Astrocyte of the hippocampus (primary cell): ENCODE results near the gene EBPL.
"Not testable (repeated sequence)": the region's sequence is repeated elsewhere in the genome, so short reads cannot be mapped to it uniquely, and the experiment has no call there.

ENCODE experiments used
- DNase-seq: peaks from one replicate; pipeline ENCODE4 v3.0.0; 2011; ENCODE audit warnings: low read depth, low spot score

The EBPL gene

GRCh38 chr13:49635599-49636433, 55.5 kb downstream of the EBPL start:
- DNase-seq = no peak

DNA sequence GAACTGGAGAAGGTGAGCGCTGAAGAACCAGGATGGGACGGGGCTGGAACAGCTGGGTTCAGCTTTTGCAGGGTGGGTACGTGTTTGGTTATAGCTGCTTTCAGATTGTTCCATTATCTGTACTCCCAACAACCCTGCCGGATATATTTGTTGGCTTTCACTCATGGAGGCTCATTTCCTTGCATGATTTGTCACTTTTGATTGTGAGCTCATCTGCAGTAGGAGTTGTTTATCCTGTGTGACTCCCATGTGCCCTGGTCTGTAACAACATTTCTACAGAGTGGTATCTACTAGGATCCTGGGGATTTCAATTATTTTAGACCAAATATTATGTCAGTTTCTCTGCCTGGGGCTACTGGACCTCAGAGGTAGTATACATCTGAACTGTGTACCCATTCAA, 57.6 kb downstream of the EBPL start:
- DNase-seq = no peak

DNA sequence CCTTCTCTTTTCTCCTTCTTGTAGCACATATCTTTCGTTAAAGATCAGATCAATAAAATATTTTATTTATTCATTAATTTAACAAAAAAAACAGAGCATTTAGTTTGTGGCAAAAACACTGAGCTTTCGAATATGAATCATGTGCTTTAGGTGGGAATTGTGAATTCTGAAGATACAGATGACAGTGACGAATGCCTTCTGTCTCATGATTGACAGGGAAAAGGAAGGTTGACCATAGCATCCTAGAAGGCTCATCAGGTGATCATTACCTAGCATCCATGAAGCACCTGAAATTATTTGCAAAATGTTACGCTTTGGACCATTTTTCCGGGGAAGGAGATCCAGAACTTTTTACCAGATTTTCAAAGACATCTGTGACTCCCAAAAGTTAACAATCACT, 59.1 kb downstream of the EBPL start:
- no peak for DNase-seq

DNA sequence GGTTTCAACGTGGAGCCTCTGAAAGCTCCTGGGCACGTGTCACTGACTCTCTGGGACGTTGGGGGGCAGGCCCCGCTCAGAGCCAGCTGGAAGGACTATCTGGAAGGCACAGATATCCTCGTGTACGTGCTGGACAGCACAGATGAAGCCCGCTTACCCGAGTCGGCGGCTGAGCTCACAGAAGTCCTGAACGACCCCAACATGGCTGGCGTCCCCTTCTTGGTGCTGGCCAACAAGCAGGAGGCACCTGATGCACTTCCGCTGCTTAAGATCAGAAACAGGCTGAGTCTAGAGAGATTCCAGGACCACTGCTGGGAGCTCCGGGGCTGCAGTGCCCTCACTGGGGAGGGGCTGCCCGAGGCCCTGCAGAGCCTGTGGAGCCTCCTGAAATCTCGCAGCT, 60.7 kb downstream of the EBPL start:
- DNase-seq = no peak

GRCh38 chr13:49629947-49630346, 61.3 kb downstream of the EBPL start:
- no peak for DNase-seq

- DNase-seq = no peak
Measured at GRCh38 chr13:49629196-49629938, 61.9 kb downstream of the EBPL start.

GRCh38 chr13:49627831-49628652, 63.2 kb downstream of the EBPL start, which contains the start of gene ARL11:
ARL11 (plus strand) TSS chr13:49628507; CDS start chr13:49630448, 1,941 bp downstream.
- no peak for DNase-seq

GRCh38 chr13:49625392-49626079, 65.8 kb downstream of the EBPL start:
- DNase-seq = no peak

GRCh38 chr13:49624229-49624628, 67.1 kb downstream of the EBPL start:
- DNase-seq = no peak

GRCh38 chr13:49622174-49622946, 68.9 kb downstream of the EBPL start:
- no peak for DNase-seq

GRCh38 chr13:49620170-49620621, 71.1 kb downstream of the EBPL start:
- no peak for DNase-seq

- DNase-seq = no peak
Measured at GRCh38 chr13:49616676-49617065, 74.6 kb downstream of the EBPL start.

GRCh38 chr13:49615836-49616675, 75.2 kb downstream of the EBPL start:
- DNase-seq = no peak

DNA sequence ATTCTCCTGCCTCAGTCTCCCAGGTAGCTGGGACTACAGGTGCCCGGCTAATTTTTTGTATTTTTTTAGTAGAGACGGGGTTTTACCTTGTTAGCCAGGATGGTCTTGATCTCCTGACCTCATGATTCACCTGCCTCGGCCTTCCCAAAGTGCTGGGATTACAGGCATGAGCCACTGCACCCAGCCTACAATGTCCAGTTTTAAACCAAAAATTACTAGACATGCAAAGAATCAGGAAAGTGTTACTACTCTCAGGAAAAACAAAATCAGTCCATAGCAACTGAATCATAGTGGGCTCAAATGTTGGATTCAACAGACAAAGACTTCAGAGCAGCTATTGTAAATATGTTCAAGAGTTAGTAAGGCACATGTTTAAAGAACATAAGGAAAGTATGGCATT, 79.2 kb downstream of the EBPL start:
- DNase-seq = not testable (repeated sequence)
